Gastroesophageal sphincter (tissue), 3 donors: ENCODE results near the gene ARL6IP5.

Experiments
- CTCF ChIP-seq, 4 experiments: fragments of 200-600 bp in 2 of 4; fragments of 450-650 bp in 2 of 4; sonication (generic) in 1 of 4; IDR thresholded peaks; one replicate each; pipeline ENCODE4 v1.5.1; 2017 to 2019; ENCODE audit warnings: antibody characterized with exemption in 4 of 4, mild to moderate bottlenecking in 2 of 4, moderate library complexity in 2 of 4
- EP300 ChIP-seq: sonication (generic); formaldehyde crosslinking; IDR thresholded peaks from one replicate; pipeline ENCODE4 v1.6.1; 2017; ENCODE audit warnings: antibody characterized with exemption, mild to moderate bottlenecking
- POLR2AphosphoS5 ChIP-seq: sonication (generic); formaldehyde crosslinking; IDR thresholded peaks from one replicate; pipeline ENCODE4 v1.6.1; 2017; ENCODE audit warnings: antibody characterized with exemption

DNA sequence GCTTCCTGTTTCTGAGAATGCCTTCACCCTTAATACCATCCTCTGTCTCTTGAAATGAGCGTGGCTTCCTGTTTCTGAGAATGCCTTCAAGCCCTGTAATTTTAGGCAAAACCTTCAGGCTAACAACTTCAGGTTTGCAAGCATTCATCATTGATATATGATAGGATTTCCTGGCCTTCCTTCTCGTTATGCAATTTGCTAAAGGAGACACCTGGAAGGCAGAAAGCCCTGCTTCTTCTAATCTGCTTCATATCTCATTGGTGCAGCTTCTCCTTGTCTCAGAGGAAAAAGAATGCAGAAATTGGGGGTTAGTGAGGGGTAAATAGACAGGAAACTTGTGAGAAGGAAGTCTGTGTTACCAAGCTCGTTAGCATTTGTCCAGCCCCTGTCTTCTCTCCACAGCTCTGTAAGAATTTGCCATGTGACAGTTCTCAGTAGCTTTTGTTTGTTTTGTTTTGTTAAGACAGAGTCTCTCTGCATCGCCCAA lies 7.3 kb downstream of the ARL6IP5 start:
- no peak for TF ChIP-seq CTCF (IDR thresholded peaks at IDR 0.05)
- TF ChIP-seq EP300, result no peak
- no peak for TF ChIP-seq POLR2AphosphoS5
